ENCODE data around the gene NCS1. TPM values are rescaled to one million over a fixed set of nuclear protein-coding genes. Genes with fewer than 3 reads are reported as not detected.

Gene NCS1
- total RNA-seq, 1 experiment from 2014 or later: 68.7 TPM

DNA sequence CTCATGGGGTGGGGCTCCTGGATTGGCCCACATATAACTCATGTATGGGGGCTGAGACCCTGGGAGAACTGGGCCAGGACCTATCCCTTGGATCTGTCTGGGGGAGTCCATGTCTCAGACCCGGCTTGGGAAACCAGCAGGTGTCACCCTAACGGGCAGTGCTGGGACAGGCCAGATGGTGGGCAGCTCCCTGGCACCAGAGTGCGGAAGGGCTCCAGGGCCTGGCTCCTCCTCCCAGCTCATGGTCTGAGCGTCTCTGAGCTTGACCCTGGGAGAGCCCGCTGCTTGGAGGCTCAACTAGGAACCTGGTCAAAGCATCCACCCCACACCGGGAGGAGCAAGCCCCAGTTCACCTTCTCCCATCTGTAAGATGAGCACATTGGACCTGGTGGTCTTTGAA is 15.5 kb upstream of the NCS1 start:
- no TSS peak for BruUV-seq (replicated peaks)
- Histone ChIP-seq H3K27ac (ENCODE audit: low read depth, low read length) (no peak overlapping the region), H3K4me1 (ENCODE audit: control insufficient read depth in 1 of 2, insufficient read depth in 2 of 2, low read length in 2 of 2) (peaks cover 0 to 7% of the 10 kb centered on the region in 2 experiments; a peak in 1 of 4 replicates), H3K9me2 (ENCODE audit: insufficient read depth) (no peaks in the 10 kb centered on the region), H4K20me1 (ENCODE audit: insufficient read depth) (no peaks in the 10 kb centered on the region), H3K4me3 (replicated peaks in 1 of 2; ENCODE audit: low read depth in 1 of 2, low read length in 2 of 2) (no peak overlapping the region), H3K79me2 (ENCODE audit: insufficient read depth, low read length) (no peaks in the 10 kb centered on the region), H3K4me2 (ENCODE audit: low read length) (no peak overlapping the region), H3K9ac (ENCODE audit: low read length) (no peak overlapping the region), H2AFZ (ENCODE audit: low read depth, low read length, poor library complexity, severe bottlenecking) (no peak overlapping the region), H3K9me3 (ENCODE audit: control insufficient read depth in 1 of 2, insufficient read depth in 1 of 2, low read depth in 1 of 2, low read length in 2 of 2) (no peaks in the 10 kb centered on the region), H3K27me3 (ENCODE audit: insufficient read depth, low read length) (no peaks in the 10 kb centered on the region), H3K36me3 (ENCODE audit: control insufficient read depth in 1 of 2, insufficient read depth in 2 of 2, low read length in 2 of 2) (no peaks in the 10 kb centered on the region)
- POLR2A ChIA-PET: no interaction called here
- RAD21 ChIA-PET (ENCODE audit: low non-redundant PET in 1 of 2, low total read pairs in 2 of 2, uncharacterized antibody in 2 of 2, unreplicated experiment in 2 of 2): interaction anchor here in 1 of 2 experiments (0.5 kb wide), 1 partner anchor 66 kb away, joined by 3 read pairs; no protein-coding TSS in a partner anchor
- TF ChIP-seq, protein P1, sequence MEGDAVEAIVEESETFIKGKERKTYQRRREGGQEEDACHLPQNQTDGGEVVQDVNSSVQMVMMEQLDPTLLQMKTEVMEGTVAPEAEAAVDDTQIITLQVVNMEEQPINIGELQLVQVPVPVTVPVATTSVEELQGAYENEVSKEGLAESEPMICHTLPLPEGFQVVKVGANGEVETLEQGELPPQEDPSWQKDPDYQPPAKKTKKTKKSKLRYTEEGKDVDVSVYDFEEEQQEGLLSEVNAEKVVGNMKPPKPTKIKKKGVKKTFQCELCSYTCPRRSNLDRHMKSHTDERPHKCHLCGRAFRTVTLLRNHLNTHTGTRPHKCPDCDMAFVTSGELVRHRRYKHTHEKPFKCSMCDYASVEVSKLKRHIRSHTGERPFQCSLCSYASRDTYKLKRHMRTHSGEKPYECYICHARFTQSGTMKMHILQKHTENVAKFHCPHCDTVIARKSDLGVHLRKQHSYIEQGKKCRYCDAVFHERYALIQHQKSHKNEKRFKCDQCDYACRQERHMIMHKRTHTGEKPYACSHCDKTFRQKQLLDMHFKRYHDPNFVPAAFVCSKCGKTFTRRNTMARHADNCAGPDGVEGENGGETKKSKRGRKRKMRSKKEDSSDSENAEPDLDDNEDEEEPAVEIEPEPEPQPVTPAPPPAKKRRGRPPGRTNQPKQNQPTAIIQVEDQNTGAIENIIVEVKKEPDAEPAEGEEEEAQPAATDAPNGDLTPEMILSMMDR (IDR thresholded peaks at IDR 0.05 in 2 of 3, conservative IDR thresholded peaks at IDR 0.05 in 1 of 3; ENCODE audit: borderline replicate concordance in 1 of 3, insufficient read depth in 1 of 3, low read depth in 2 of 3, low read length in 2 of 3): peak; percentile 32 to 37 (median 36); a peak in 3 of 6 replicates
- no peak for TF ChIP-seq CBX3 (IDR thresholded peaks at IDR 0.05; ENCODE audit: low read depth)
- peak; percentile 36; the same call in 1 of the 2 replicates for TF ChIP-seq RAD21 (IDR thresholded peaks at IDR 0.05; ENCODE audit: low read depth)
- ATAC-seq: peak; percentile 81
- intact Hi-C loops (cut with micrococcal nuclease): no loop called here
- DNase-seq (ENCODE audit: low read depth, low spot score): no peak
- CTCF ChIA-PET: interaction anchor here (1.2 kb wide), 1 partner anchor 79 kb away, joined by 3 read pairs; no protein-coding TSS in a partner anchor

- H3K27me3 ChIP-seq (ENCODE audit: insufficient read depth, low read length): no peaks in the 10 kb centered on the region
- CTCF ChIA-PET: interaction anchor here (1.2 kb wide), 1 partner anchor 79 kb away, joined by 3 read pairs; no protein-coding TSS in a partner anchor
- no peaks in the 10 kb centered on the region for H3K9me3 ChIP-seq (ENCODE audit: control insufficient read depth in 1 of 2, insufficient read depth in 1 of 2, low read depth in 1 of 2, low read length in 2 of 2)
- TF ChIP-seq ZFX (IDR thresholded peaks at IDR 0.05) (no peak), RAD21 (IDR thresholded peaks at IDR 0.05; ENCODE audit: low read depth) (no peak), EZH2 (IDR thresholded peaks at IDR 0.05) (no peak)
- H2AFZ ChIP-seq (ENCODE audit: low read depth, low read length, poor library complexity, severe bottlenecking): no peak overlapping the region
- no peak overlapping the region for H3K4me3 ChIP-seq (replicated peaks in 1 of 2; ENCODE audit: low read depth in 1 of 2, low read length in 2 of 2)
- H3K9me2 ChIP-seq (ENCODE audit: insufficient read depth): no peaks in the 10 kb centered on the region
- ATAC-seq (no peak), DNase-seq (ENCODE audit: low read depth, low spot score) (no peak)
- H3K9ac ChIP-seq (ENCODE audit: low read length): no peak overlapping the region
- H3K27ac ChIP-seq (ENCODE audit: low read depth, low read length): no peak overlapping the region
- H3K4me2 ChIP-seq (ENCODE audit: low read length): no peak overlapping the region
- no peaks in the 10 kb centered on the region for H3K79me2 ChIP-seq (ENCODE audit: insufficient read depth, low read length)
- intact Hi-C loops (cut with micrococcal nuclease): no loop called here
- H4K20me1 ChIP-seq (ENCODE audit: insufficient read depth): no peaks in the 10 kb centered on the region
- RAD21 ChIA-PET (ENCODE audit: low non-redundant PET in 1 of 2, low total read pairs in 2 of 2, uncharacterized antibody in 2 of 2, unreplicated experiment in 2 of 2): no interaction called here
- POLR2A ChIA-PET: no interaction called here
- no peaks in the 10 kb centered on the region for H3K36me3 ChIP-seq (ENCODE audit: control insufficient read depth in 1 of 2, insufficient read depth in 2 of 2, low read length in 2 of 2)
- no TSS peak for BruUV-seq (replicated peaks)
- H3K4me1 ChIP-seq (ENCODE audit: control insufficient read depth in 1 of 2, insufficient read depth in 2 of 2, low read length in 2 of 2): peaks cover 0 to 7% of the 10 kb centered on the region in 2 experiments; a peak in 1 of 4 replicates
These were observed 15.1 kb upstream of the NCS1 start for GRCh38 chr9:130157079-130157478.
